GM12873 (cell line): ENCODE results near the gene ARHGAP22.

Experiments
- TF ChIP-seq, protein P1 (sequence below): IDR thresholded peaks from 2 replicates; pipeline ENCODE4 v1.5.1; 2012; ENCODE audit warnings: low read depth, mild to moderate bottlenecking, moderate library complexity, low read length, control low read depth; ENCODE audit not compliant: insufficient read depth; ENCODE audit errors: missing control alignments

Gene ARHGAP22, protein sequence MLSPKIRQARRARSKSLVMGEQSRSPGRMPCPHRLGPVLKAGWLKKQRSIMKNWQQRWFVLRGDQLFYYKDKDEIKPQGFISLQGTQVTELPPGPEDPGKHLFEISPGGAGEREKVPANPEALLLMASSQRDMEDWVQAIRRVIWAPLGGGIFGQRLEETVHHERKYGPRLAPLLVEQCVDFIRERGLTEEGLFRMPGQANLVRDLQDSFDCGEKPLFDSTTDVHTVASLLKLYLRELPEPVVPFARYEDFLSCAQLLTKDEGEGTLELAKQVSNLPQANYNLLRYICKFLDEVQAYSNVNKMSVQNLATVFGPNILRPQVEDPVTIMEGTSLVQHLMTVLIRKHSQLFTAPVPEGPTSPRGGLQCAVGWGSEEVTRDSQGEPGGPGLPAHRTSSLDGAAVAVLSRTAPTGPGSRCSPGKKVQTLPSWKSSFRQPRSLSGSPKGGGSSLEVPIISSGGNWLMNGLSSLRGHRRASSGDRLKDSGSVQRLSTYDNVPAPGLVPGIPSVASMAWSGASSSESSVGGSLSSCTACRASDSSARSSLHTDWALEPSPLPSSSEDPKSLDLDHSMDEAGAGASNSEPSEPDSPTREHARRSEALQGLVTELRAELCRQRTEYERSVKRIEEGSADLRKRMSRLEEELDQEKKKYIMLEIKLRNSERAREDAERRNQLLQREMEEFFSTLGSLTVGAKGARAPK

DNA sequence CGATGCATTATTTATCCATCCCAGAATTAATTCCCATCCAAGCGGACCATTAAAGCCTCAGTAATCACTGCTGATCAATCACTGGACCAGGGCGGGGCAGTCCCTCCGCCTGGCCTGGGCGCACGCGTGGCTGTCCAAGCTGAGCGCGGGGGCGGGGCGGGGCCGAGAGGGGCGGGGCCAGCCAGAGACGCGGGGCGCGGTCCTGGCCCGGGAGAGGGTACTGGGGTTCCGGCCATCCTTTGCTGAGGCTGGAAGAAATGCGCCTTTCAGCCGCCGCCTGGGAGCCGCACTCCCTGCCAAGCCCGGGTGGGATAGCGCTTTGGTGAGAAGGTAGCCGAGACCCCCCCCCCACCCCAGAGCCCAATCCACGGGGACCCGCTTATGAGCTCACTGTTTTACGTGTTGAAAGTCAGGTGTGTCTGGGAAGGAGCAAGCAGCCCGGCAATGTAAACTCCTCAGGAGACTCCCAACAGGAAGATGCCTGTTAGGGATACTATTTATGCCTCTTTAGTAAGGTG is at the start of gene ARHGAP22:
ARHGAP22 (minus strand) TSS at position 83 of the 518 bp plus-strand sequence. CDS start 277 bp downstream, outside the sequence.
- TF ChIP-seq, protein P1, sequence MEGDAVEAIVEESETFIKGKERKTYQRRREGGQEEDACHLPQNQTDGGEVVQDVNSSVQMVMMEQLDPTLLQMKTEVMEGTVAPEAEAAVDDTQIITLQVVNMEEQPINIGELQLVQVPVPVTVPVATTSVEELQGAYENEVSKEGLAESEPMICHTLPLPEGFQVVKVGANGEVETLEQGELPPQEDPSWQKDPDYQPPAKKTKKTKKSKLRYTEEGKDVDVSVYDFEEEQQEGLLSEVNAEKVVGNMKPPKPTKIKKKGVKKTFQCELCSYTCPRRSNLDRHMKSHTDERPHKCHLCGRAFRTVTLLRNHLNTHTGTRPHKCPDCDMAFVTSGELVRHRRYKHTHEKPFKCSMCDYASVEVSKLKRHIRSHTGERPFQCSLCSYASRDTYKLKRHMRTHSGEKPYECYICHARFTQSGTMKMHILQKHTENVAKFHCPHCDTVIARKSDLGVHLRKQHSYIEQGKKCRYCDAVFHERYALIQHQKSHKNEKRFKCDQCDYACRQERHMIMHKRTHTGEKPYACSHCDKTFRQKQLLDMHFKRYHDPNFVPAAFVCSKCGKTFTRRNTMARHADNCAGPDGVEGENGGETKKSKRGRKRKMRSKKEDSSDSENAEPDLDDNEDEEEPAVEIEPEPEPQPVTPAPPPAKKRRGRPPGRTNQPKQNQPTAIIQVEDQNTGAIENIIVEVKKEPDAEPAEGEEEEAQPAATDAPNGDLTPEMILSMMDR, result no peak

DNA sequence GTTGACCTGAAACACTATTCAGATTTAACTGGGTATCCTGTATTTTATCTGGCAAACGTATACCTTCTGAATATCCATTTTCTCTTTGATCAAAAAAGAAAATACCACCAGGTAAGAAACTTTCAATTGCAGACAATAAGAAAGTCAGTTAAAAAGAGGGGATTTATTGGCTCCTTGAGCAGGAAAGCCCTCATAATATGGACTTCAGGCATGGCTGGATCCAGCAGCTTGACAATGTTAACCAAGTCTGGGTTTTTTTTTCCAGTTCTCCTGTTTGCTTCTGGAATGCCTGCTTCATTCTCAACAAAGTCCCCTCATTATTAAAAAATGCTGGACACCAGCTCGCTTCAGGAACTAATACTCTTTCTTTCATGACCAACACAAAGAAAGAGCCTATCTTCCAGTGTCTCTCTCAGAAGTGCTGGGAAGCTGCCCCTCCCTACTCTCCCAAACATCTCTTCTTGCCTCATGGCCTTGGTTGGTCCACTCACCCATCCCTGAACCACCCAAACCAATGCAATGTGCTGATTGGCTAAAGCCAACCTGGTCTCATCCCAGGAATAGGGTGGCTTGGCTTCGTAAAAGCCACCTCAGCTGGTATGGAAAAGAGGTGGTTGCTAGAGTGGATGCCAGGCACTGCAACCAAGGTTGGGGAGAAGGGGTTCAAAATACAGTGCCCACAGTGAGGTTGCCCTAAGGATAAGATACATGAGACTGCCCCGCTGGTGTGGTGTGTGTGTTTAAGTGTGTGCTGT is 49.2 kb upstream of the ARHGAP22 start:
- TF ChIP-seq, protein P1, result no peak

DNA sequence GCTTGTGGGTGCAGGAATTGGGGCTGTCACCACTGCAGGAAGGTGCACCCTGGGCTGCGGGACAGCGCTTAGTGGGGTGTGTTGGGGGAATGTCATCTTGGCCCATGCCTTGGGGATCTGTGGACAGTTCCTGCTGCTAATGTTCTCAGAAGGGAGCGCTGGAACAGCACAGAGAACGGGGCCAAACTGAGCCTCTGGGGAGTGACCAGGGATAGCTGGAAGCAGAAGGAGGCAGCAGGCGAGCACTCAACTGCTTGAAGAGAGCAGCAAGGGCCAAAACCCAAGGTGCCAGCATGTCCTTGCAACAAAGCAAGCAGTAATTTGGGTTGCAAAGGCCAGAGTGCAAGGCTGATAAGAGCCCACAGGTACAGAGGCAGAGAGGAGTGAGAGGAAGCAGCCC is 48.5 kb upstream of the ARHGAP22 start:
- TF ChIP-seq, protein P1, result no peak

DNA sequence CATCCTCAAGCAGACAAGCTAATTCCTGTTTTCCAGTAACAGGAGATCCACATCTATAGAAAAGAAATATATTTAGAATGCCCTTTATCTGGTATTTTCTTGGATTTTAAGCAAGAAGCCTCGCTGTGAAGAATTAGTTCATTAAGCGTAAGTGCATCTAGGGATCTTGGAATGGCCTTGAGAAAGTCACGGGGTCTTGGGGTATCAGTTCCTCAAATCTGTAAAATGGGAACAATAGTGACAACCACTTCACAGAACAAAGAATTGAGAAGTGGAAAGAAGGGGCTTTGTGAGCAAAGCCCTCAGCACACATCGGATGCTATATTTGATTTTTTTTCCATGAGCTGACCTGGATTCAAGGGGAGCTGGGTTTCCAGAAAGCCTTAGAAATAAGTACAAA is 47.5 kb upstream of the ARHGAP22 start:
- TF ChIP-seq, protein P1, result no peak

DNA sequence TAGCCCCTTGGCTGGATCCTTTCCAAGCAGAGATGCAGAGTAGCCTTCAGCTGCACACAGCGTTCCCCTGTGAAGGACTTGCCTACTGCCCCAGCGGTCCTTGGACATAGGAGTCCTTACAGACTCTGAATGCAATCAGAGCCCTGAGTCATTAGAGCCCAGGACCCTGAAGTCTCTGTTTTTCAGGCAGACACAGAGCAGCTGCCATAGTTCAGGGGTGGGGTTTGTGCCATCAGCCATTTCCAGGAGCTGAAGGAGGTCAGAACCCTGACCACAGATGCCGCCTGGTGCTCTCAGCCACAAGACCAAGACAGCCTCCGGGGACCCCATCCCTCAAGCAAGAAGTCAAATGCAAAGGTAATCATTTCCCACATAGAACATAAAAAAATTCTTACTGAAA is 47.0 kb upstream of the ARHGAP22 start:
- TF ChIP-seq, protein P1, result no peak

DNA sequence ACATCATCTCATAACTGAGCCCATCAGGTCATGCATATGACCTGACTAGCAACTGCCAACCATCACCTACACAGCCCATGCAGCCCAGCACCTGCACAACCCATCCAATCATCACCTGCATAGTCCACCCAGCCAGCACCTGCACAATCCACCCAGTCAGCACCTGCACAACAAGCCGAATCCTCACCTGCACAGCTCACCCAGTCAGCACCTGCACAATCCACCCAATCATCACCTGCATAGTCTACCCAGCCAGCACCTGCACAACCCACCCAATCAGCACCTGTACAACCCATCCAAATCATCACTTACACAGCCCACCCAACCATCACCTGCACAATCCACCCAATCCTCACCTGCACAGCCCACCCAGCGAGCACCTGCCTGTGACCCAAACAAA is 46.4 kb upstream of the ARHGAP22 start:
- TF ChIP-seq, protein P1, result no peak
